SK-N-SH treated with all-trans-retinoic acid at 6 μM for 48 hours (cell line): ENCODE results near the gene TBCD.

ENCODE experiments used
- ATAC-seq: fragments of 200-7000 bp; cut with Tn5 transposase; 3 replicates; pipeline ENCODE4 v1.9.1; 2020; ENCODE audit warnings: mild to moderate bottlenecking, moderate library complexity
- ARNTL ChIP-seq: fragments of 450-650 bp; formaldehyde crosslinking; IDR thresholded peaks from 2 replicates; pipeline ENCODE4 v1.5.0; 2020; ENCODE audit warnings: low read depth, mild to moderate bottlenecking, moderate library complexity, borderline replicate concordance
- BACH2 ChIP-seq: fragments of 250-450 bp; sonication (Bioruptor Pico); IDR thresholded peaks from 2 replicates; pipeline ENCODE4 v1.9.0; 2021; ENCODE audit warnings: mild to moderate bottlenecking, borderline replicate concordance
- ESRRG ChIP-seq: fragments of 250-450 bp; sonication (Bioruptor Pico); IDR thresholded peaks from 2 replicates; pipeline ENCODE4 v1.6.1; 2021; ENCODE audit warnings: mild to moderate bottlenecking
- GLIS3 ChIP-seq: fragments of 250-450 bp; sonication (Bioruptor Pico); IDR thresholded peaks from 2 replicates; pipeline ENCODE4 v1.5.0; 2020; ENCODE audit warnings: mild to moderate bottlenecking, moderate library complexity
- PPARA ChIP-seq: fragments of 250-450 bp; sonication (Bioruptor Pico); IDR thresholded peaks from 2 replicates; pipeline ENCODE4 v1.5.0; 2020; ENCODE audit warnings: mild to moderate bottlenecking, borderline replicate concordance
- RARB ChIP-seq: fragments of 250-450 bp; sonication (Bioruptor Pico); IDR thresholded peaks from 2 replicates; pipeline ENCODE4 v1.8.0; 2021; ENCODE audit warnings: mild to moderate bottlenecking, moderate library complexity
- SNAI2 ChIP-seq: fragments of 250-450 bp; sonication (Bioruptor Pico); IDR thresholded peaks from 2 replicates; pipeline ENCODE4 v1.5.0; 2020; ENCODE audit warnings: mild to moderate bottlenecking, moderate library complexity
- TCF4 ChIP-seq: fragments of 250-450 bp; sonication (Bioruptor Pico); IDR thresholded peaks from 2 replicates; pipeline ENCODE4 v1.8.0; 2021; ENCODE audit warnings: mild to moderate bottlenecking, moderate library complexity, borderline replicate concordance
- TOX ChIP-seq: fragments of 250-450 bp; sonication (Bioruptor Pico); IDR thresholded peaks from 2 replicates; pipeline ENCODE4 v1.8.0; 2021; ENCODE audit warnings: mild to moderate bottlenecking, moderate library complexity, borderline replicate concordance
- ZC3H10 ChIP-seq: fragments of 250-450 bp; sonication (Bioruptor Pico); IDR thresholded peaks from 2 replicates; pipeline ENCODE4 v1.5.1; 2021; ENCODE audit warnings: mild to moderate bottlenecking, moderate library complexity
- ZFP3 ChIP-seq: fragments of 250-450 bp; sonication (Bioruptor Pico); IDR thresholded peaks from 2 replicates; pipeline ENCODE4 v1.5.0; 2020; ENCODE audit warnings: mild to moderate bottlenecking, moderate library complexity
- ZFP30 ChIP-seq: fragments of 450-650 bp; formaldehyde crosslinking; IDR thresholded peaks from 2 replicates; pipeline ENCODE4 v1.5.0; 2022; ENCODE audit warnings: mild to moderate bottlenecking, moderate library complexity
- ZNF565 ChIP-seq: fragments of 450-650 bp; formaldehyde crosslinking; conservative IDR thresholded peaks from 2 replicates; pipeline ENCODE4 v1.5.0; 2020; ENCODE audit warnings: low read depth, mild to moderate bottlenecking, moderate library complexity
- ZNF70 ChIP-seq: fragments of 450-650 bp; formaldehyde crosslinking; IDR thresholded peaks from 2 replicates; pipeline ENCODE4 v1.5.0; 2020; ENCODE audit warnings: mild to moderate bottlenecking, moderate library complexity
- ZNF8 ChIP-seq: fragments of 450-650 bp; formaldehyde crosslinking; IDR thresholded peaks from 2 replicates; pipeline ENCODE4 v1.5.0; 2020; ENCODE audit warnings: mild to moderate bottlenecking, moderate library complexity
- TF ChIP-seq, protein P1 (sequence below): fragments of 250-450 bp; sonication (Bioruptor Pico); IDR thresholded peaks from 2 replicates; pipeline ENCODE4 v1.8.0; 2021; ENCODE audit warnings: low read depth, mild to moderate bottlenecking, moderate library complexity, borderline replicate concordance
- TF ChIP-seq, protein P2 (sequence below): fragments of 250-450 bp; sonication (Bioruptor Pico); IDR thresholded peaks from 2 replicates; pipeline ENCODE4 v1.5.1; 2020; ENCODE audit warnings: low read depth, mild to moderate bottlenecking, moderate library complexity
- TF ChIP-seq, protein P3 (sequence below): fragments of 250-450 bp; sonication (Bioruptor Pico); IDR thresholded peaks from 2 replicates; pipeline ENCODE4 v1.8.0; 2020; ENCODE audit warnings: mild to moderate bottlenecking, moderate library complexity, borderline replicate concordance
- TF ChIP-seq, protein P4 (sequence below): fragments of 250-450 bp; sonication (Bioruptor Pico); IDR thresholded peaks from 2 replicates; pipeline ENCODE4 v1.5.0; 2020; ENCODE audit warnings: mild to moderate bottlenecking, moderate library complexity

The TBCD gene

DNA sequence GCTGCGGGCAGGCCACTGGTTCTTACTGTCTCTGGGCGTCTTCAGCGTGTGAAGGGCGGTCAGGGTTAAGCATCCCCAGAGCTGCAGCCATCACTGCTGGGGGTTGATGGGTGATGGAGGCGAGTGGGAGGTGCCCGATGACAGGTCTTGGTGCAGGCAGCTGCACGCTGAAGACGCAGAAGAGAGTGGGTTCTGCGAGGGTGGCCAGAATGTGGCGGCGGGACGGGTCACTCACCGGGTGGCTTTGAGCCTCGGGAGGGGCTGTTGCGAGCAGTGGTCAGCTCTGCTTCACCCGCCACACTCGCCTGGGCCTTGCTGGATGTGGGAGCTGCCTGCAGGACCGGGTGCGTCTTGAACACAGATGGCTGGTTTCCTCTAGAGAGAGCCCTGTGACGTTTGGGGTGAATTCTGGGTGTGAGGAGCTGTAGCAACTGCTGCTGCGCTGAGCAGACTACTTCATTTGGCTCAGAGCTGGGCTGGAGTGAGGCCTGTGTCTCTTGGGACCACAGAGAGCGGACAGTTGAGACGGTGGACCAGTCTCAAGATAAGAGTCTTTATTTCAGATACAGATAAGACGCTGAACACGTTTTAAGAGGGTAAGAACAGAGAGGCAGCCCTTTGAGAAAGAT is 132.6 kb downstream of the TBCD start (continued):
- TF ChIP-seq, protein P1, sequence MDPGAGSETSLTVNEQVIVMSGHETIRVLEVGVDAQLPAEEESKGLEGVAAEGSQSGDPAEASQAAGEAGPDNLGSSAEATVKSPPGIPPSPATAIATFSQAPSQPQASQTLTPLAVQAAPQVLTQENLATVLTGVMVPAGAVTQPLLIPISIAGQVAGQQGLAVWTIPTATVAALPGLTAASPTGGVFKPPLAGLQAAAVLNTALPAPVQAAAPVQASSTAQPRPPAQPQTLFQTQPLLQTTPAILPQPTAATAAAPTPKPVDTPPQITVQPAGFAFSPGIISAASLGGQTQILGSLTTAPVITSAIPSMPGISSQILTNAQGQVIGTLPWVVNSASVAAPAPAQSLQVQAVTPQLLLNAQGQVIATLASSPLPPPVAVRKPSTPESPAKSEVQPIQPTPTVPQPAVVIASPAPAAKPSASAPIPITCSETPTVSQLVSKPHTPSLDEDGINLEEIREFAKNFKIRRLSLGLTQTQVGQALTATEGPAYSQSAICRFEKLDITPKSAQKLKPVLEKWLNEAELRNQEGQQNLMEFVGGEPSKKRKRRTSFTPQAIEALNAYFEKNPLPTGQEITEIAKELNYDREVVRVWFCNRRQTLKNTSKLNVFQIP: no peak
- TF ChIP-seq, protein P2, sequence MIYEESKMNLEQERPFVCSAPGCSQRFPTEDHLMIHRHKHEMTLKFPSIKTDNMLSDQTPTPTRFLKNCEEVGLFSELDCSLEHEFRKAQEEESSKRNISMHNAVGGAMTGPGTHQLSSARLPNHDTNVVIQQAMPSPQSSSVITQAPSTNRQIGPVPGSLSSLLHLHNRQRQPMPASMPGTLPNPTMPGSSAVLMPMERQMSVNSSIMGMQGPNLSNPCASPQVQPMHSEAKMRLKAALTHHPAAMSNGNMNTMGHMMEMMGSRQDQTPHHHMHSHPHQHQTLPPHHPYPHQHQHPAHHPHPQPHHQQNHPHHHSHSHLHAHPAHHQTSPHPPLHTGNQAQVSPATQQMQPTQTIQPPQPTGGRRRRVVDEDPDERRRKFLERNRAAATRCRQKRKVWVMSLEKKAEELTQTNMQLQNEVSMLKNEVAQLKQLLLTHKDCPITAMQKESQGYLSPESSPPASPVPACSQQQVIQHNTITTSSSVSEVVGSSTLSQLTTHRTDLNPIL: no peak

DNA sequence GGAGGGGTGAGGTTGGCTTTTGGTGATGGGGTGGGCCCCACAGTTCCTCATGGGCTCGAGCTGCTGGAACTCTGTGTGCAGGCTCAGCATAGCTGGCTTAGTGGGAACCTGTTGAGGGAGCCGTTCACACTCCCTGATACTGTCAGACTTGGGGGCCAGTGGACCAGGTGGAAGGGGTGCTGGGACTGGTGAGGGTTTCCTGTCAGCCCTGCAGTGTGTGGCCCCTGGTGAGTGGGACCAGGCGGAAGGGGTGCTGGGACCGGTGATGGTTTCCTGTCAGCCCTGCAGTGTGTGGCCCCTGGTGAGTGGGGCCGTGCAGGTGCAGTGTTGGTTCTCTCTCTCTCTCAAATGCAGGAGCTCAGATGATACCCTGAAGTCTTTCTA is 133.1 kb downstream of the TBCD start:
- no peak; the same call in 2 of the 3 replicates for ATAC-seq
- no peak for TF ChIP-seq PPARA (CRISPR knock-in tag)
- TF ChIP-seq BACH2 (CRISPR knock-in tag): no peak
- TF ChIP-seq RARB: no peak
- TF ChIP-seq TOX (CRISPR knock-in tag): no peak
- TF ChIP-seq SNAI2 (CRISPR knock-in tag): no peak
- TF ChIP-seq ZNF70 (CRISPR knock-in tag): no peak
- TF ChIP-seq ZFP30 (CRISPR knock-in tag): no peak
- no peak for TF ChIP-seq ZC3H10

DNA sequence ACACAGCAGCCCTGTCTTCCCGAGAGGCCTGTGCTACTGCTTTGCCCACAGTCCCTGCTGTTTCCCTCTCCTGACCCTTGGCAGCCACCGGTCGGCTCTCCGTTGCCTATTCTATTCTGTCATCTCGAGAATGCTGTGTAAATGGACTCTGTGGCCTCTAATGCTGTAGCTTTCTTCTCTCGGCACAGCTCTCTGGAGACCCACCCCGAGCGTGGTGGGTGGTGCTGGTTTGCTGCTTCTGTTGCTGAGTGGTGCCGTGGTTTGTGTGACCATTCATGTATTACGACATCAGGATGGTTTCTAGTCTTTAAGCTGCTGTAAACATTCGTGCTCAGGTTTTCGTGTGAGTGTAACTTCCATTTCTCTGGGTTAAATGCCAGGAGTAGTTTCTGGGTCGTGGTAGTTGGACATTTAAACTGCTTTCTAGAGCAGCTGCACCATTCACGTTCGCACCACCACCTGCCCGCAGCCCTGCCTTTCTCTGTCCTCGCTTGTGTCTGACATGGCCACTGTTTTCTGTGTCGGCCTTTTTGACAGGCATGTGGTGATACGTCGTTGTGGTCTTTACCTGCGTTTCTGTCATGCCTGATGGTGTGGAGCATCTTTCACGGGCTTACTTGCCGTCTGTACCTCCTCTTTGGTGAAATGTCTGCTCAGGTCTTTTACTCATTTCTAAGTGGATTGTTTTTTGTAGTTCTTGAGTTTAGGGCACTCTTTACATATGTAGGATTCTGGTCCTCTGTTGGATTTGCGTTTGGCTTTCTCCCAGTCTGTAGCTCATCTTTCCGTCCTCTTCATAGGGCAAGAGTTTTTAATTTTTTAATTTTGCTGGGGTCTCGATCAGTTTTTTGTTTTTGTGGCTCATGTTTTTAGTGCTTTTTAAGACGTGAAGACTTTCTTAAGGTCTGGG is 135.6 kb downstream of the TBCD start:
- no peak for ATAC-seq

More for the DNA sequence above, 135.6 kb downstream of the TBCD start:
- no peak for TF ChIP-seq ARNTL (CRISPR knock-in tag)
- TF ChIP-seq ZNF565 (CRISPR knock-in tag): no peak
- TF ChIP-seq BACH2 (CRISPR knock-in tag): no peak
- TF ChIP-seq, protein P1: no peak
- TF ChIP-seq ZC3H10: no peak
- TF ChIP-seq TCF4 (CRISPR knock-in tag): no peak
- no peak for TF ChIP-seq GLIS3 (CRISPR knock-in tag)
- no peak for TF ChIP-seq ZNF8 (CRISPR knock-in tag)
- no peak for TF ChIP-seq TOX (CRISPR knock-in tag)
- TF ChIP-seq, protein P3, sequence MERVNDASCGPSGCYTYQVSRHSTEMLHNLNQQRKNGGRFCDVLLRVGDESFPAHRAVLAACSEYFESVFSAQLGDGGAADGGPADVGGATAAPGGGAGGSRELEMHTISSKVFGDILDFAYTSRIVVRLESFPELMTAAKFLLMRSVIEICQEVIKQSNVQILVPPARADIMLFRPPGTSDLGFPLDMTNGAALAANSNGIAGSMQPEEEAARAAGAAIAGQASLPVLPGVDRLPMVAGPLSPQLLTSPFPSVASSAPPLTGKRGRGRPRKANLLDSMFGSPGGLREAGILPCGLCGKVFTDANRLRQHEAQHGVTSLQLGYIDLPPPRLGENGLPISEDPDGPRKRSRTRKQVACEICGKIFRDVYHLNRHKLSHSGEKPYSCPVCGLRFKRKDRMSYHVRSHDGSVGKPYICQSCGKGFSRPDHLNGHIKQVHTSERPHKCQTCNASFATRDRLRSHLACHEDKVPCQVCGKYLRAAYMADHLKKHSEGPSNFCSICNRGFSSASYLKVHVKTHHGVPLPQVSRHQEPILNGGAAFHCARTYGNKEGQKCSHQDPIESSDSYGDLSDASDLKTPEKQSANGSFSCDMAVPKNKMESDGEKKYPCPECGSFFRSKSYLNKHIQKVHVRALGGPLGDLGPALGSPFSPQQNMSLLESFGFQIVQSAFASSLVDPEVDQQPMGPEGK (CRISPR knock-in tag): no peak
- TF ChIP-seq, protein P4, sequence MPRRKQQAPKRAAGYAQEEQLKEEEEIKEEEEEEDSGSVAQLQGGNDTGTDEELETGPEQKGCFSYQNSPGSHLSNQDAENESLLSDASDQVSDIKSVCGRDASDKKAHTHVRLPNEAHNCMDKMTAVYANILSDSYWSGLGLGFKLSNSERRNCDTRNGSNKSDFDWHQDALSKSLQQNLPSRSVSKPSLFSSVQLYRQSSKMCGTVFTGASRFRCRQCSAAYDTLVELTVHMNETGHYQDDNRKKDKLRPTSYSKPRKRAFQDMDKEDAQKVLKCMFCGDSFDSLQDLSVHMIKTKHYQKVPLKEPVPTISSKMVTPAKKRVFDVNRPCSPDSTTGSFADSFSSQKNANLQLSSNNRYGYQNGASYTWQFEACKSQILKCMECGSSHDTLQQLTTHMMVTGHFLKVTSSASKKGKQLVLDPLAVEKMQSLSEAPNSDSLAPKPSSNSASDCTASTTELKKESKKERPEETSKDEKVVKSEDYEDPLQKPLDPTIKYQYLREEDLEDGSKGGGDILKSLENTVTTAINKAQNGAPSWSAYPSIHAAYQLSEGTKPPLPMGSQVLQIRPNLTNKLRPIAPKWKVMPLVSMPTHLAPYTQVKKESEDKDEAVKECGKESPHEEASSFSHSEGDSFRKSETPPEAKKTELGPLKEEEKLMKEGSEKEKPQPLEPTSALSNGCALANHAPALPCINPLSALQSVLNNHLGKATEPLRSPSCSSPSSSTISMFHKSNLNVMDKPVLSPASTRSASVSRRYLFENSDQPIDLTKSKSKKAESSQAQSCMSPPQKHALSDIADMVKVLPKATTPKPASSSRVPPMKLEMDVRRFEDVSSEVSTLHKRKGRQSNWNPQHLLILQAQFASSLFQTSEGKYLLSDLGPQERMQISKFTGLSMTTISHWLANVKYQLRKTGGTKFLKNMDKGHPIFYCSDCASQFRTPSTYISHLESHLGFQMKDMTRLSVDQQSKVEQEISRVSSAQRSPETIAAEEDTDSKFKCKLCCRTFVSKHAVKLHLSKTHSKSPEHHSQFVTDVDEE (CRISPR knock-in tag): no peak
- TF ChIP-seq ESRRG (CRISPR knock-in tag): no peak
- no peak for TF ChIP-seq ZFP3 (CRISPR knock-in tag)
- no peak for TF ChIP-seq SNAI2 (CRISPR knock-in tag)
- TF ChIP-seq ZFP30 (CRISPR knock-in tag): no peak
